ENCODE data around the gene TTC8.

The TTC8 gene

GRCh38 chr14:88872976-88873375 lies 48.5 kb downstream of the TTC8 start:
- no peak overlapping the region for H3K9ac ChIP-seq (ENCODE audit: low read length)
- H3K27me3 ChIP-seq (ENCODE audit: insufficient read depth, low read length) = no peaks in the 10 kb centered on the region
- no peaks in the 10 kb centered on the region for H3K36me3 ChIP-seq (ENCODE audit: control insufficient read depth in 1 of 2, insufficient read depth in 2 of 2, low read length in 2 of 2)
- H2BK120ac ChIP-seq (ENCODE audit: insufficient read depth, low read length, poor library complexity) = no peak overlapping the region
- no peak overlapping the region for H2BK12ac ChIP-seq (ENCODE audit: low read length)
- no peak overlapping the region for H3K14ac ChIP-seq (ENCODE audit: low read length)
- no CpG with 5 or more reads among the region's 3 CpGs for WGBS (ENCODE audit: extremely low coverage, insufficient coverage, insufficient read length)
- no peaks in the 10 kb centered on the region for H3K79me2 ChIP-seq (ENCODE audit: control insufficient read depth, insufficient read depth, low read length, poor library complexity)
- no peaks in the 10 kb centered on the region for H3K9me3 ChIP-seq (ENCODE audit: insufficient read depth, low read depth, low read length)
- no peak overlapping the region for H2BK5ac ChIP-seq (ENCODE audit: low read depth, low read length, poor library complexity)
- H2AK5ac ChIP-seq (ENCODE audit: low read length) = no peak overlapping the region
- H3K18ac ChIP-seq (ENCODE audit: low read length) = no peak overlapping the region
- no peak overlapping the region for H4K12ac ChIP-seq (ENCODE audit: low read depth, low read length)
- H3K23ac ChIP-seq (ENCODE audit: low read length) = no peak overlapping the region
- H3K4me2 ChIP-seq (ENCODE audit: low read length) = no peak overlapping the region
- no peak overlapping the region for H3K4ac ChIP-seq (ENCODE audit: low read depth, low read length)
- H3K4me1 ChIP-seq (ENCODE audit: control insufficient read depth in 1 of 2, insufficient read depth in 2 of 2, low read length in 2 of 2) = no peaks in the 10 kb centered on the region
- H4K91ac ChIP-seq (ENCODE audit: low read depth, low read length) = no peak overlapping the region
- H3K27ac ChIP-seq (ENCODE audit: low read depth, low read length) = no peak overlapping the region
- H2AFZ ChIP-seq (ENCODE audit: insufficient read depth, low read length, poor library complexity) = no peak overlapping the region
- no peak overlapping the region for H3K4me3 ChIP-seq (ENCODE audit: low read depth, low read length)
- no peaks in the 10 kb centered on the region for H3K79me1 ChIP-seq (ENCODE audit: low read length)
- H4K8ac ChIP-seq (ENCODE audit: low read depth, low read length) = no peak overlapping the region
- DNase-seq = no peak

GRCh38 chr14:88877192-88877591 lies 52.7 kb downstream of the TTC8 start:
- H3K4me2 ChIP-seq (ENCODE audit: low read length) = no peak overlapping the region
- H3K23ac ChIP-seq (ENCODE audit: low read length) = no peak overlapping the region
- H2BK5ac ChIP-seq (ENCODE audit: low read depth, low read length, poor library complexity) = no peak overlapping the region
- no peak overlapping the region for H3K27ac ChIP-seq (ENCODE audit: low read depth, low read length)
- H3K14ac ChIP-seq (ENCODE audit: low read length) = no peak overlapping the region
- no peak overlapping the region for H3K4me3 ChIP-seq (ENCODE audit: low read depth, low read length)
- H2AK5ac ChIP-seq (ENCODE audit: low read length) = no peak overlapping the region
- no peak overlapping the region for H3K9ac ChIP-seq (ENCODE audit: low read length)
- H3K4me1 ChIP-seq (ENCODE audit: control insufficient read depth in 1 of 2, insufficient read depth in 2 of 2, low read length in 2 of 2) = no peaks in the 10 kb centered on the region
- H4K8ac ChIP-seq (ENCODE audit: low read depth, low read length) = no peak overlapping the region
- DNase-seq = no peak
- no CpG with 5 or more reads among the region's 2 CpGs for WGBS (ENCODE audit: extremely low coverage, insufficient coverage, insufficient read length)
- no peaks in the 10 kb centered on the region for H3K9me3 ChIP-seq (ENCODE audit: insufficient read depth, low read depth, low read length)
- no peaks in the 10 kb centered on the region for H3K79me2 ChIP-seq (ENCODE audit: control insufficient read depth, insufficient read depth, low read length, poor library complexity)
- H3K27me3 ChIP-seq (ENCODE audit: insufficient read depth, low read length) = no peaks in the 10 kb centered on the region
- no peaks in the 10 kb centered on the region for H3K79me1 ChIP-seq (ENCODE audit: low read length)
- H3K4ac ChIP-seq (ENCODE audit: low read depth, low read length) = no peak overlapping the region
- H3K18ac ChIP-seq (ENCODE audit: low read length) = no peak overlapping the region
- no peak overlapping the region for H4K12ac ChIP-seq (ENCODE audit: low read depth, low read length)
- no peak overlapping the region for H2AFZ ChIP-seq (ENCODE audit: insufficient read depth, low read length, poor library complexity)
- peaks cover 0 to 1% of the 10 kb centered on the region in 2 experiments for H3K36me3 ChIP-seq (ENCODE audit: control insufficient read depth in 1 of 2, insufficient read depth in 2 of 2, low read length in 2 of 2)
- no peak overlapping the region for H2BK12ac ChIP-seq (ENCODE audit: low read length)
- no peak overlapping the region for H4K91ac ChIP-seq (ENCODE audit: low read depth, low read length)
- no peak overlapping the region for H2BK120ac ChIP-seq (ENCODE audit: insufficient read depth, low read length, poor library complexity)

- H4K8ac ChIP-seq (ENCODE audit: low read depth, low read length) = no peak overlapping the region
- no peaks in the 10 kb centered on the region for H3K27me3 ChIP-seq (ENCODE audit: insufficient read depth, low read length)
- no peaks in the 10 kb centered on the region for H3K79me1 ChIP-seq (ENCODE audit: low read length)
- no peak overlapping the region for H3K9ac ChIP-seq (ENCODE audit: low read length)
- H4K12ac ChIP-seq (ENCODE audit: low read depth, low read length) = no peak overlapping the region
- no peaks in the 10 kb centered on the region for H3K4me1 ChIP-seq (ENCODE audit: control insufficient read depth in 1 of 2, insufficient read depth in 2 of 2, low read length in 2 of 2)
- no peak overlapping the region for H2BK5ac ChIP-seq (ENCODE audit: low read depth, low read length, poor library complexity)
- H3K4me3 ChIP-seq (ENCODE audit: low read depth, low read length) = no peak overlapping the region
- H3K4me2 ChIP-seq (ENCODE audit: low read length) = no peak overlapping the region
- peaks cover 3% of the 10 kb centered on the region for H3K9me3 ChIP-seq (ENCODE audit: insufficient read depth, low read depth, low read length)
- H2BK12ac ChIP-seq (ENCODE audit: low read length) = no peak overlapping the region
- H3K27ac ChIP-seq (ENCODE audit: low read depth, low read length) = no peak overlapping the region
- WGBS (ENCODE audit: extremely low coverage, insufficient coverage, insufficient read length) = no CpG with 5 or more reads among the region's 4 CpGs
- no peak overlapping the region for H3K23ac ChIP-seq (ENCODE audit: low read length)
- H3K36me3 ChIP-seq (ENCODE audit: control insufficient read depth in 1 of 2, insufficient read depth in 2 of 2, low read length in 2 of 2) = peaks cover 0 to 1% of the 10 kb centered on the region in 2 experiments
- no peaks in the 10 kb centered on the region for H3K79me2 ChIP-seq (ENCODE audit: control insufficient read depth, insufficient read depth, low read length, poor library complexity)
- no peak overlapping the region for H4K91ac ChIP-seq (ENCODE audit: low read depth, low read length)
- H2BK120ac ChIP-seq (ENCODE audit: insufficient read depth, low read length, poor library complexity) = no peak overlapping the region
- no peak overlapping the region for H3K4ac ChIP-seq (ENCODE audit: low read depth, low read length)
- H3K18ac ChIP-seq (ENCODE audit: low read length) = no peak overlapping the region
- no peak overlapping the region for H3K14ac ChIP-seq (ENCODE audit: low read length)
- no peak overlapping the region for H2AK5ac ChIP-seq (ENCODE audit: low read length)
- DNase-seq = peak; percentile 55 to 74
- H2AFZ ChIP-seq (ENCODE audit: insufficient read depth, low read length, poor library complexity) = no peak overlapping the region
Observed at GRCh38 chr14:88879022-88879421, 54.6 kb downstream of the TTC8 start.

- Histone ChIP-seq H3K27ac (ENCODE audit: low read depth, low read length) (no peak overlapping the region), H2AK5ac (ENCODE audit: low read length) (no peak overlapping the region), H2AFZ (ENCODE audit: insufficient read depth, low read length, poor library complexity) (no peak overlapping the region), H2BK12ac (ENCODE audit: low read length) (no peak overlapping the region), H3K4me2 (ENCODE audit: low read length) (no peak overlapping the region), H3K79me1 (ENCODE audit: low read length) (no peaks in the 10 kb centered on the region), H3K4ac (ENCODE audit: low read depth, low read length) (no peak overlapping the region), H3K14ac (ENCODE audit: low read length) (no peak overlapping the region), H4K91ac (ENCODE audit: low read depth, low read length) (no peak overlapping the region), H3K23ac (ENCODE audit: low read length) (no peak overlapping the region), H3K36me3 (ENCODE audit: control insufficient read depth in 1 of 2, insufficient read depth in 2 of 2, low read length in 2 of 2) (peaks cover 0 to 1% of the 10 kb centered on the region in 2 experiments), H2BK5ac (ENCODE audit: low read depth, low read length, poor library complexity) (no peak overlapping the region), H3K9ac (ENCODE audit: low read length) (no peak overlapping the region), H4K8ac (ENCODE audit: low read depth, low read length) (no peak overlapping the region), H3K27me3 (ENCODE audit: insufficient read depth, low read length) (no peaks in the 10 kb centered on the region), H3K4me1 (ENCODE audit: control insufficient read depth in 1 of 2, insufficient read depth in 2 of 2, low read length in 2 of 2) (no peaks in the 10 kb centered on the region), H3K9me3 (ENCODE audit: insufficient read depth, low read depth, low read length) (peaks cover 4% of the 10 kb centered on the region), H4K12ac (ENCODE audit: low read depth, low read length) (no peak overlapping the region), H3K79me2 (ENCODE audit: control insufficient read depth, insufficient read depth, low read length, poor library complexity) (no peaks in the 10 kb centered on the region), H2BK120ac (ENCODE audit: insufficient read depth, low read length, poor library complexity) (no peak overlapping the region), H3K4me3 (ENCODE audit: low read depth, low read length) (no peak overlapping the region), H3K18ac (ENCODE audit: low read length) (no peak overlapping the region)
- DNase-seq = no peak
- WGBS (ENCODE audit: extremely low coverage, insufficient coverage, insufficient read length) = no CpG with 5 or more reads among the region's 1 CpG
Observed at GRCh38 chr14:88882236-88882635, 57.8 kb downstream of the TTC8 start.

Measured in trophoblast cell (in vitro differentiated cells and primary cell).